OCI-LY7 (cell line): ENCODE results near the gene TAT.

Experiments
- EZH2phosphoT487 ChIP-seq: fragments of 200-600 bp; sonication (generic); IDR thresholded peaks from 2 replicates; pipeline ENCODE4 v1.6.1; 2018; ENCODE audit warnings: low read depth, borderline replicate concordance, mild to moderate bottlenecking, mixed run types, antibody characterized with exemption, low read length, moderate library complexity, mixed read lengths
- TF ChIP-seq, protein P1 (sequence below): fragments of 200-600 bp; sonication (generic); conservative IDR thresholded peaks from 2 replicates; pipeline ENCODE4 v1.5.1; 2014; ENCODE audit warnings: mild to moderate bottlenecking, antibody characterized with exemption, low read length, moderate library complexity, mixed read lengths

DNA sequence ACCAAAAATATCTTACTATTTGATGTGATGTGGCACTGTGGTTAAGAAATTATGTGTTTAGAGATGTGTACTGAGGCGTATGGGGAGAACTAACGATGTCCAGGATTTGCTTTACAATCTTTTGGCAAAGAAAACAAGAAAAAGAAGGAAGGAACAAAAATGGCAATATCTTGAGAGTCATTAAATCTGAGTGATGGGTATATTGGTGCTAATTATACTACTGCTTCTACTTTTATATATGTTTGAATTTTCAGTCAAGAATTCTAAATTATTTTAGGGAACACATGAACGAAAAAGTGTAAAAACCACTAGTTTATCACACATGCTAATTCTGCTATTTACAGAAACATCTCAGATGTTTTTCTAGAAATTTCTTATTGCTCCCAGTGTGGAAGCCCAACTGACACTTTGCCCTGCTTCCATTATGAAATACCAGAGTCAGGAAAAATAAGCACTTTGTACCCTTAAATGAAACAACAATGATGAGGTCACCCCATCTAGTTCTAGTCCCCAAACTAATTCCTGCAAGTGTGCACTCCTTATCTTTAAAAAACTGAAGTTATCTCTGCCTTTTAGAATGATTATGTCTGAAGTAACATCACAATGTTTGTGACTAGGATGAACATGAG is 18.8 kb downstream of the TAT start:
- TF ChIP-seq, protein P1, sequence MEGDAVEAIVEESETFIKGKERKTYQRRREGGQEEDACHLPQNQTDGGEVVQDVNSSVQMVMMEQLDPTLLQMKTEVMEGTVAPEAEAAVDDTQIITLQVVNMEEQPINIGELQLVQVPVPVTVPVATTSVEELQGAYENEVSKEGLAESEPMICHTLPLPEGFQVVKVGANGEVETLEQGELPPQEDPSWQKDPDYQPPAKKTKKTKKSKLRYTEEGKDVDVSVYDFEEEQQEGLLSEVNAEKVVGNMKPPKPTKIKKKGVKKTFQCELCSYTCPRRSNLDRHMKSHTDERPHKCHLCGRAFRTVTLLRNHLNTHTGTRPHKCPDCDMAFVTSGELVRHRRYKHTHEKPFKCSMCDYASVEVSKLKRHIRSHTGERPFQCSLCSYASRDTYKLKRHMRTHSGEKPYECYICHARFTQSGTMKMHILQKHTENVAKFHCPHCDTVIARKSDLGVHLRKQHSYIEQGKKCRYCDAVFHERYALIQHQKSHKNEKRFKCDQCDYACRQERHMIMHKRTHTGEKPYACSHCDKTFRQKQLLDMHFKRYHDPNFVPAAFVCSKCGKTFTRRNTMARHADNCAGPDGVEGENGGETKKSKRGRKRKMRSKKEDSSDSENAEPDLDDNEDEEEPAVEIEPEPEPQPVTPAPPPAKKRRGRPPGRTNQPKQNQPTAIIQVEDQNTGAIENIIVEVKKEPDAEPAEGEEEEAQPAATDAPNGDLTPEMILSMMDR, result no peak
- no peak for TF ChIP-seq EZH2phosphoT487
